HL-60 (cell line): ENCODE results near the gene MASP1.

Experiments used
- CTCF ChIP-seq: IDR thresholded peaks from one replicate; pipeline ENCODE4 v1.5.1; 2011; ENCODE audit warnings: low read length, control low read depth, inconsistent platforms; ENCODE audit not compliant: insufficient read depth
- GABPA ChIP-seq: IDR thresholded peaks from 2 replicates; pipeline ENCODE4 v1.6.1; 2012; ENCODE audit warnings: low read depth
- POLR2AphosphoS5 ChIP-seq: IDR thresholded peaks from 2 replicates; pipeline ENCODE4 v1.6.1; 2012; ENCODE audit warnings: low read depth
- SPI1 ChIP-seq: IDR thresholded peaks from 2 replicates; pipeline ENCODE4 v1.6.1; 2012; ENCODE audit warnings: low read depth, mild to moderate bottlenecking, borderline replicate concordance

GRCh38 chr3:187310226-187310625 is 18.7 kb upstream of the MASP1 start:
- TF ChIP-seq CTCF = no peak
- TF ChIP-seq SPI1 = no peak
- TF ChIP-seq GABPA = no peak
- no peak for TF ChIP-seq POLR2AphosphoS5
